Fibroblast of lung (primary cell): ENCODE measurements around the gene SLC5A5. TPM values are rescaled to one million over a fixed set of nuclear protein-coding genes. Genes with fewer than 3 reads are reported as not detected.

ENCODE experiments used
- DNase-seq, 2 donors: peaks; one replicate each; pipeline versions ENCODE4 v3.0.0 to v3.0.0-alpha.2; 2010; ENCODE audit warnings: low read depth in 2 of 2
- H2AFZ ChIP-seq: 2 replicates; pipeline ENCODE4 v1.5.1; 2012; ENCODE audit warnings: low read length, control low read depth, inconsistent platforms
- H3K27ac ChIP-seq: 2 replicates; pipeline ENCODE4 v1.5.1; 2011; ENCODE audit warnings: low read length, control low read depth; ENCODE audit not compliant: insufficient read depth
- H3K27me3 ChIP-seq: 2 replicates; pipeline ENCODE4 v1.5.1; 2011; ENCODE audit warnings: mild to moderate bottlenecking, low read length; ENCODE audit not compliant: control insufficient read depth, insufficient read depth
- H3K36me3 ChIP-seq: 2 replicates; pipeline ENCODE4 v1.5.1; 2011; ENCODE audit warnings: low read length; ENCODE audit not compliant: control insufficient read depth, insufficient read depth
- H3K4me1 ChIP-seq: 2 replicates; pipeline ENCODE4 v1.5.1; 2011; ENCODE audit warnings: low read length; ENCODE audit not compliant: control insufficient read depth, insufficient read depth; ENCODE audit errors: extremely low read depth
- H3K4me2 ChIP-seq: 2 replicates; pipeline ENCODE4 v1.5.1; 2011; ENCODE audit warnings: low read length, control low read depth; ENCODE audit not compliant: insufficient read depth; ENCODE audit errors: extremely low read depth
- H3K4me3 ChIP-seq, 4 experiments: fragments of 200-600 bp in 1 of 4; sonication (generic) in 1 of 4; replicated peaks in 1 of 4; 2 replicates each; pipeline ENCODE4 v1.5.1; 2011 to 2016; ENCODE audit warnings: low read length in 4 of 4, low read depth in 3 of 4, mild to moderate bottlenecking in 3 of 4, control low read depth in 2 of 4, inconsistent platforms in 1 of 4, mixed read lengths in 1 of 4; ENCODE audit not compliant: insufficient read depth in 1 of 4; ENCODE audit errors: control extremely low read depth in 1 of 4
- H3K79me2 ChIP-seq: 2 replicates; pipeline ENCODE4 v1.5.1; 2012; ENCODE audit warnings: mild to moderate bottlenecking, low read length, inconsistent platforms; ENCODE audit not compliant: control insufficient read depth, insufficient read depth
- H3K9ac ChIP-seq: 2 replicates; pipeline ENCODE4 v1.5.1; 2011; ENCODE audit warnings: mild to moderate bottlenecking, low read length, control low read depth; ENCODE audit not compliant: insufficient read depth
- H3K9me3 ChIP-seq: 2 replicates; pipeline ENCODE4 v1.5.1; 2012; ENCODE audit warnings: low read depth, low read length; ENCODE audit not compliant: control insufficient read depth, insufficient read depth
- H4K20me1 ChIP-seq: 2 replicates; pipeline ENCODE4 v1.5.1; 2011; ENCODE audit warnings: low read length; ENCODE audit not compliant: control insufficient read depth, insufficient read depth; ENCODE audit errors: extremely low read depth
- EZH2 ChIP-seq: IDR thresholded peaks from 2 replicates; pipeline ENCODE4 v1.5.1; 2012; ENCODE audit warnings: low read length, control low read depth, mild to moderate bottlenecking; ENCODE audit errors: missing control alignments
- polyA plus RNA-seq, 2 donors: library from polyadenylated mRNA; depleted of rRNA in 1 of 2; stranded (reverse) in 1 of 2; unstranded in 1 of 2; fragments of >200 nt; gene quantifications; 2 replicates each; pipeline ENCODE4 v1.2.1, GENCODE V29; 2011 to 2012; ENCODE audit warnings: missing spikeins in 1 of 2
- total RNA-seq: library from RNA; depleted of rRNA; stranded (reverse); fragments of >200 nt; gene quantifications from 2 replicates; pipeline ENCODE4 v1.2.1, GENCODE V29; 2014
- TF ChIP-seq, protein P1 (sequence below), 2 donors: IDR thresholded peaks in 1 of 2; conservative IDR thresholded peaks in 1 of 2; 1 replicate in 1 of 2; 2 replicates in 1 of 2; pipeline ENCODE4 v1.5.1; 2011 to 2012; ENCODE audit warnings: low read length in 2 of 2, control low read depth in 1 of 2, inconsistent platforms in 1 of 2, low read depth in 1 of 2, mild to moderate bottlenecking in 1 of 2

Gene SLC5A5
- total and polyA plus RNA-seq, 2 donors (not counting 1 experiment from before 2014, with no cell fraction given): not detected

DNA sequence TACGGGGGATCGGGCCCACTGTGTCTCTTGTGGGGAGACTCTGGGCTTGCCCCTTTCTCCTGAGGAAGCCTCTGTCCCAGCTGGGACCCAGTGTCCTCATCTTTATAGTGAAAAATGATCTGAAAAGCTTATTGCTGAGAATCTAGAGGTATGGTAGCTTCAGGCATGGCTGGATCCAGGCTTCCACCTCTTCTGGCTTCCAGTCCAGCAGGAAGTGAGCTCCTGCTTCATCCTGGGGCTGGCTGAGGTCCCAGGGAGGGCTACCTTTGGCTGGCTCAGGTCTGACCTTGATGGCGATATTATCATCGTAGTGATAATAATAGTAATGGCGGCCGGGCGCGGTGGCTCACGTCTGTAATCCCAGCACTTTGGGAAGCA is 3.0 kb downstream of the SLC5A5 start:
- H4K20me1 ChIP-seq: no peaks in the 10 kb centered on the region
- no peaks in the 10 kb centered on the region for H3K4me1 ChIP-seq
- H3K27ac ChIP-seq: no peak overlapping the region
- H3K9ac ChIP-seq: no peak overlapping the region
- H2AFZ ChIP-seq: no peak overlapping the region
- H3K36me3 ChIP-seq: no peaks in the 10 kb centered on the region
- H3K4me3 ChIP-seq: no peak overlapping the region
- TF ChIP-seq, protein P1, sequence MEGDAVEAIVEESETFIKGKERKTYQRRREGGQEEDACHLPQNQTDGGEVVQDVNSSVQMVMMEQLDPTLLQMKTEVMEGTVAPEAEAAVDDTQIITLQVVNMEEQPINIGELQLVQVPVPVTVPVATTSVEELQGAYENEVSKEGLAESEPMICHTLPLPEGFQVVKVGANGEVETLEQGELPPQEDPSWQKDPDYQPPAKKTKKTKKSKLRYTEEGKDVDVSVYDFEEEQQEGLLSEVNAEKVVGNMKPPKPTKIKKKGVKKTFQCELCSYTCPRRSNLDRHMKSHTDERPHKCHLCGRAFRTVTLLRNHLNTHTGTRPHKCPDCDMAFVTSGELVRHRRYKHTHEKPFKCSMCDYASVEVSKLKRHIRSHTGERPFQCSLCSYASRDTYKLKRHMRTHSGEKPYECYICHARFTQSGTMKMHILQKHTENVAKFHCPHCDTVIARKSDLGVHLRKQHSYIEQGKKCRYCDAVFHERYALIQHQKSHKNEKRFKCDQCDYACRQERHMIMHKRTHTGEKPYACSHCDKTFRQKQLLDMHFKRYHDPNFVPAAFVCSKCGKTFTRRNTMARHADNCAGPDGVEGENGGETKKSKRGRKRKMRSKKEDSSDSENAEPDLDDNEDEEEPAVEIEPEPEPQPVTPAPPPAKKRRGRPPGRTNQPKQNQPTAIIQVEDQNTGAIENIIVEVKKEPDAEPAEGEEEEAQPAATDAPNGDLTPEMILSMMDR (conservative IDR thresholded peaks at IDR 0.05 in 1 of 2, IDR thresholded peaks at IDR 0.05 in 1 of 2; ENCODE audit: low read depth in 1 of 2, low read length in 2 of 2): no peak
- TF ChIP-seq EZH2: no peak
- H3K27me3 ChIP-seq: peaks cover 37% of the 10 kb centered on the region
- no peak overlapping the region for H3K4me2 ChIP-seq
- no peaks in the 10 kb centered on the region for H3K79me2 ChIP-seq
- H3K9me3 ChIP-seq: no peaks in the 10 kb centered on the region
- no peak for DNase-seq

DNA sequence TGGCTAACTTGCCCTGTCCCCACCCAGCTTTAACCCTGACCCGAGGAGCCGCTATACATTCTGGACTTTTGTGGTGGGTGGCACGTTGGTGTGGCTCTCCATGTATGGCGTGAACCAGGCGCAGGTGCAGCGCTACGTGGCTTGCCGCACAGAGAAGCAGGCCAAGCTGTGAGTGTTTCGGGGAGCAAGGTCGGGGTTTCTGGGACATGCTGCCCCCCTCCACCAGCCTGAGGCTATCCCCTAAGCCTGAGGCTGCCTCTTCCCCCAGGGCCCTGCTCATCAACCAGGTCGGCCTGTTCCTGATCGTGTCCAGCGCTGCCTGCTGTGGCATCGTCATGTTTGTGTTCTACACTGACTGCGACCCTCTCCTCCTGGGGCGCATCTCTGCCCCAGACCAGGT is 6.0 kb downstream of the SLC5A5 start:
- Histone ChIP-seq H3K27ac (no peak overlapping the region), H2AFZ (no peak overlapping the region), H4K20me1 (no peaks in the 10 kb centered on the region), H3K27me3 (peaks cover 13% of the 10 kb centered on the region), H3K9me3 (no peaks in the 10 kb centered on the region), H3K79me2 (no peaks in the 10 kb centered on the region), H3K4me2 (no peak overlapping the region), H3K9ac (no peak overlapping the region), H3K36me3 (no peaks in the 10 kb centered on the region), H3K4me3 (no peak overlapping the region), H3K4me1 (no peaks in the 10 kb centered on the region)
- no peak for DNase-seq
- TF ChIP-seq, protein P1 (conservative IDR thresholded peaks at IDR 0.05 in 1 of 2, IDR thresholded peaks at IDR 0.05 in 1 of 2; ENCODE audit: low read depth in 1 of 2, low read length in 2 of 2): no peak
- no peak for TF ChIP-seq EZH2

DNA sequence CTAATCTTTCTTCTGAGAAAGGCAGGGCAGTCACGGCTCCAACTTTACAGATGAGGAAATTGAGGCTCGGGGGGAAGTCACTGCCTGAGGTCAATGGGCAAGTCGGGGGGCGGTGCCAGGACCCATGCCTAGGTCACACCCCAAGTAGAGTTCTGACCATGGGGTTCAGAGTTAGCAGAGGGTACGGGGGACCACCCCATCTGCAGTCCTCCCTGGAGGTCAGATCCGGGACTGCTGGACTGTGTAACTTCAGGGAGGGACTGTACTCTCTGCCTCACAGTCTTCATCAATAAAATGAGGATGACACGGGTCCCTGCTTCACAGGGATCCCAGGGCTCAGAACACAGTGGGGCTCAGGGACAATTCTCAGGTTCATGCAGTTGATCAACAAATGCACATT is 7.7 kb downstream of the SLC5A5 start:
- TF ChIP-seq, protein P1 (conservative IDR thresholded peaks at IDR 0.05 in 1 of 2, IDR thresholded peaks at IDR 0.05 in 1 of 2; ENCODE audit: low read depth in 1 of 2, low read length in 2 of 2): no peak
- TF ChIP-seq EZH2: no peak
- Histone ChIP-seq H3K9me3 (no peaks in the 10 kb centered on the region), H3K27ac (no peak overlapping the region), H3K27me3 (peaks cover 4% of the 10 kb centered on the region), H4K20me1 (no peaks in the 10 kb centered on the region), H3K36me3 (no peaks in the 10 kb centered on the region), H3K4me3 (no peak overlapping the region), H3K9ac (no peak overlapping the region), H3K4me1 (no peaks in the 10 kb centered on the region), H3K4me2 (no peak overlapping the region), H2AFZ (no peak overlapping the region), H3K79me2 (no peaks in the 10 kb centered on the region)
- DNase-seq: no peak
